H9 (cell line): ENCODE results near the gene ZNF648. TPM values are rescaled to one million over a fixed set of nuclear protein-coding genes. Genes with fewer than 3 reads are reported as not detected.

Experiments
- DNase-seq: peaks from one replicate; pipeline ENCODE4 v3.0.0-alpha.2; 2017
- H2AFZ ChIP-seq: one replicate; pipeline ENCODE4 v1.6.1; 2013; ENCODE audit warnings: mild to moderate bottlenecking, low read length, control low read depth, moderate library complexity
- H2AK5ac ChIP-seq: 2 replicates; pipeline ENCODE4 v1.6.1; 2013; ENCODE audit warnings: low read length, control low read depth, mixed read lengths; ENCODE audit not compliant: insufficient read length
- H2BK120ac ChIP-seq: one replicate; pipeline ENCODE4 v1.6.1; 2013; ENCODE audit warnings: low read depth, mild to moderate bottlenecking, low read length, control low read depth, inconsistent platforms; ENCODE audit not compliant: poor library complexity, severe bottlenecking
- H2BK12ac ChIP-seq: 2 replicates; pipeline ENCODE4 v1.6.1; 2013; ENCODE audit warnings: low read length, control low read depth, mixed read lengths, low read depth; ENCODE audit not compliant: insufficient read length
- H2BK15ac ChIP-seq: 2 replicates; pipeline ENCODE4 v1.6.1; 2013; ENCODE audit warnings: low read depth, low read length, control low read depth
- H2BK20ac ChIP-seq: one replicate; pipeline ENCODE4 v1.6.1; 2013; ENCODE audit warnings: low read depth, mild to moderate bottlenecking, low read length, control low read depth, inconsistent platforms; ENCODE audit not compliant: poor library complexity, severe bottlenecking
- H2BK5ac ChIP-seq: 2 replicates; pipeline ENCODE4 v1.6.1; 2013; ENCODE audit warnings: low read length, control low read depth, mixed read lengths; ENCODE audit not compliant: insufficient read length
- H3K14ac ChIP-seq: 2 replicates; pipeline ENCODE4 v1.6.1; 2013; ENCODE audit warnings: low read length, control low read depth; ENCODE audit not compliant: insufficient read depth
- H3K18ac ChIP-seq: 2 replicates; pipeline ENCODE4 v1.6.1; 2013; ENCODE audit warnings: low read depth, mild to moderate bottlenecking, mixed read lengths, low read length, control low read depth; ENCODE audit not compliant: insufficient read length
- H3K23ac ChIP-seq: 2 replicates; pipeline ENCODE4 v1.6.1; 2013; ENCODE audit warnings: low read length, control low read depth, mixed read lengths, low read depth; ENCODE audit not compliant: insufficient read length
- H3K23me2 ChIP-seq: 2 replicates; pipeline ENCODE4 v1.6.1; 2013; ENCODE audit warnings: low read depth, mild to moderate bottlenecking, mixed read lengths, low read length, control low read depth; ENCODE audit not compliant: insufficient read length, poor library complexity, severe bottlenecking
- H3K27ac ChIP-seq: 2 replicates; pipeline ENCODE4 v1.5.1; 2013; ENCODE audit warnings: low read length, control low read depth, mixed read lengths, low read depth; ENCODE audit not compliant: insufficient read length
- H3K27me3 ChIP-seq: 2 replicates; pipeline ENCODE4 v1.6.1; 2013; ENCODE audit warnings: low read length, control low read depth, inconsistent platforms; ENCODE audit not compliant: insufficient read depth
- H3K4ac ChIP-seq: 2 replicates; pipeline ENCODE4 v1.6.1; 2013; ENCODE audit warnings: low read depth, mild to moderate bottlenecking, control low read depth, inconsistent platforms, low read length, moderate library complexity
- H3K4me1 ChIP-seq: 2 replicates; pipeline ENCODE4 v1.6.1; 2013; ENCODE audit warnings: low read length, control low read depth, inconsistent platforms; ENCODE audit not compliant: insufficient read depth
- H3K4me2 ChIP-seq: 2 replicates; pipeline ENCODE4 v1.6.1; 2013; ENCODE audit warnings: low read length, control low read depth, mixed read lengths; ENCODE audit not compliant: insufficient read length, insufficient read depth
- H3K56ac ChIP-seq: 2 replicates; pipeline ENCODE4 v1.6.1; 2013; ENCODE audit warnings: low read depth, mild to moderate bottlenecking, mixed read lengths, low read length, control low read depth; ENCODE audit not compliant: insufficient read length
- H3K79me1 ChIP-seq: 2 replicates; pipeline ENCODE4 v1.6.1; 2013; ENCODE audit warnings: low read depth, mild to moderate bottlenecking, moderate library complexity, low read length, control low read depth, inconsistent platforms; ENCODE audit not compliant: insufficient read depth, poor library complexity, severe bottlenecking
- H3K79me2 ChIP-seq: 2 replicates; pipeline ENCODE4 v1.6.1; 2013; ENCODE audit warnings: low read length, control low read depth, inconsistent platforms; ENCODE audit not compliant: insufficient read depth
- H3K9ac ChIP-seq: 2 replicates; pipeline ENCODE4 v1.6.1; 2013; ENCODE audit warnings: low read length, control low read depth, mixed read lengths; ENCODE audit not compliant: insufficient read length; ENCODE audit errors: extremely low read depth
- H3K9me3 ChIP-seq: one replicate; pipeline ENCODE4 v1.6.1; 2013; ENCODE audit warnings: low read depth, low read length, inconsistent platforms; ENCODE audit not compliant: control insufficient read depth
- H3T11ph ChIP-seq: one replicate; pipeline ENCODE4 v1.6.1; 2013; ENCODE audit warnings: mild to moderate bottlenecking, low read length, control low read depth, inconsistent platforms
- H4K20me1 ChIP-seq: one replicate; pipeline ENCODE4 v1.6.1; 2013; ENCODE audit not compliant: control insufficient read depth, insufficient read length, insufficient read depth
- H4K5ac ChIP-seq: 2 replicates; pipeline ENCODE4 v1.6.1; 2013; ENCODE audit warnings: low read depth, mild to moderate bottlenecking, mixed read lengths, low read length, control low read depth; ENCODE audit not compliant: insufficient read length
- H4K8ac ChIP-seq: replicated peaks from 2 replicates; pipeline ENCODE4 v1.6.1; 2013; ENCODE audit warnings: low read length, control low read depth, mixed read lengths, low read depth; ENCODE audit not compliant: insufficient read length
- H4K91ac ChIP-seq: 2 replicates; pipeline ENCODE4 v1.6.1; 2013; ENCODE audit warnings: low read depth, mild to moderate bottlenecking, moderate library complexity, mixed read lengths, low read length, control low read depth; ENCODE audit not compliant: insufficient read length
- H3K27ac Mint-ChIP-seq, 3 experiments: 2 replicates in 2 of 3; 3 replicates in 1 of 3; pipeline ENCODE4 v1.8.0; 2020 to 2021; ENCODE audit warnings: mixed read lengths in 3 of 3, mild to moderate bottlenecking in 1 of 3, moderate library complexity in 1 of 3
- H3K27me3 Mint-ChIP-seq: 2 replicates; pipeline ENCODE4 v1.8.0; 2021; ENCODE audit warnings: low read depth, mild to moderate bottlenecking, moderate library complexity, mixed read lengths
- H3K36me3 Mint-ChIP-seq, 3 experiments: 2 replicates in 2 of 3; 3 replicates in 1 of 3; pipeline ENCODE4 v1.8.0; 2020 to 2021; ENCODE audit warnings: low read depth in 3 of 3, mixed read lengths in 3 of 3; ENCODE audit not compliant: insufficient read depth in 1 of 3
- H3K4me1 Mint-ChIP-seq, 2 experiments: 2 replicates each; pipeline ENCODE4 v1.8.0; 2020; ENCODE audit warnings: mixed read lengths in 2 of 2
- H3K4me3 Mint-ChIP-seq, 2 experiments: 2 replicates in 1 of 2; 3 replicates in 1 of 2; pipeline ENCODE4 v1.8.0; 2020 to 2021; ENCODE audit warnings: mild to moderate bottlenecking in 2 of 2, mixed read lengths in 2 of 2, moderate library complexity in 1 of 2
- H3K9me3 Mint-ChIP-seq, 2 experiments: 2 replicates in 1 of 2; 3 replicates in 1 of 2; pipeline ENCODE4 v1.8.0; 2020; ENCODE audit warnings: mild to moderate bottlenecking in 2 of 2, mixed read lengths in 2 of 2, moderate library complexity in 1 of 2
- CTCF ChIP-seq: fragments of 200-600 bp; sonication (generic); conservative IDR thresholded peaks from 3 replicates; pipeline ENCODE4 v1.8.0; 2021; ENCODE audit warnings: antibody characterized with exemption, mild to moderate bottlenecking
- WGBS: extraction: QIAGEN DNeasy Blood & Tissue Kit; methylation state at CpG from one replicate; pipeline ENCODE4 v1.1.7; 2013; ENCODE audit warnings: missing lambda C conversion rate, low lambda C conversion rate, mixed read lengths; ENCODE audit not compliant: insufficient read length; ENCODE audit errors: extremely low coverage; 5-methylcytosine and 5-hydroxymethylcytosine counted together
- total RNA-seq: library from RNA; stranded (reverse); gene quantifications from 2 replicates; pipeline ENCODE4 v1.2.1, GENCODE V29; 2021

ZNF648 gene
- total RNA-seq, 1 experiment from 2014 or later = 1.4 TPM

- Histone ChIP-seq H4K8ac (no peak overlapping the region), H3K9me3 (no peaks in the 10 kb centered on the region), H3K4ac (no peak overlapping the region), H3K18ac (no peak overlapping the region), H3K27ac (no peak overlapping the region), H3K56ac (no peak overlapping the region), H3K23me2 (no peaks in the 10 kb centered on the region), H2BK5ac (no peak overlapping the region), H2BK12ac (no peak overlapping the region), H3K79me2 (no peaks in the 10 kb centered on the region), H4K20me1 (no peaks in the 10 kb centered on the region), H2AFZ (no peak overlapping the region), H2BK15ac (no peak overlapping the region), H4K5ac (no peak overlapping the region), H3K9ac (no peak overlapping the region), H3K4me1 (no peaks in the 10 kb centered on the region), H3K4me2 (no peak overlapping the region), H3K27me3 (no peaks in the 10 kb centered on the region), H2BK20ac (no peak overlapping the region), H2BK120ac (no peak overlapping the region), H3K14ac (no peak overlapping the region), H3K23ac (no peak overlapping the region), H3K79me1 (no peaks in the 10 kb centered on the region), H3T11ph (no peak overlapping the region), H2AK5ac (no peak overlapping the region), H4K91ac (no peak overlapping the region)
- WGBS = no CpG with 5 or more reads among the region's 7 CpGs
- DNase-seq = no peak
- no peak for TF ChIP-seq CTCF
- no peaks in the 10 kb centered on the region for H3K9me3 Mint-ChIP-seq
- peak overlapping the region in 1 of 3 experiments; percentile 12; a peak in 1 of 7 replicates for H3K27ac Mint-ChIP-seq
- H3K4me1 Mint-ChIP-seq = peaks cover 15% of the 10 kb centered on the region in 2 experiments
- H3K4me3 Mint-ChIP-seq = no peak overlapping the region
- no peaks in the 10 kb centered on the region for H3K36me3 Mint-ChIP-seq
- H3K27me3 Mint-ChIP-seq = peaks cover 3% of the 10 kb centered on the region; the same call in 1 of the 2 replicates
Observed at GRCh38 chr1:182086620-182087019, 25.1 kb upstream of the ZNF648 start.
